AG08396 (cell line): ENCODE measurements around the gene BMP4.
"Not testable (repeated sequence)": the region's sequence is repeated elsewhere in the genome, so short reads cannot be mapped to it uniquely, and the experiment has no call there.

Experiments used
- DNase-seq: peaks from one replicate; pipeline ENCODE4 v3.0.0; 2012; ENCODE audit warnings: low spot score, mixed read lengths

The BMP4 gene

GRCh38 chr14:53956427-53957201, at the start of gene BMP4:
Gene BMP4 (minus strand): TSS chr14:53956825. CDS start chr14:53952222, 4,603 bp downstream.
- DNase-seq, result peak; percentile 68

GRCh38 chr14:54003064-54003463, 46.4 kb upstream of the BMP4 start:
- DNase-seq, result no peak

GRCh38 chr14:54002653-54003052, 46.0 kb upstream of the BMP4 start:
- peak; percentile 22 for DNase-seq

GRCh38 chr14:54001189-54001878, 44.7 kb upstream of the BMP4 start:
- DNase-seq, result no peak

GRCh38 chr14:54000341-54000811, 43.8 kb upstream of the BMP4 start:
- DNase-seq, result peak; percentile 12

- DNase-seq, result peak; percentile 60
Observed at GRCh38 chr14:53999061-53999488, 42.5 kb upstream of the BMP4 start.

GRCh38 chr14:53996041-53996440, 39.4 kb upstream of the BMP4 start:
- DNase-seq, result no peak

GRCh38 chr14:53993920-53994607, 37.4 kb upstream of the BMP4 start:
- DNase-seq, result no peak

- no peak for DNase-seq
Observed at GRCh38 chr14:53990978-53991377, 34.4 kb upstream of the BMP4 start.

- not testable (repeated sequence) for DNase-seq
Observed at GRCh38 chr14:53986718-53987117, 30.1 kb upstream of the BMP4 start.

GRCh38 chr14:53984958-53985357, 28.3 kb upstream of the BMP4 start:
- DNase-seq, result not testable (repeated sequence)

- DNase-seq, result no peak
Observed at GRCh38 chr14:53983112-53983511, 26.5 kb upstream of the BMP4 start.

GRCh38 chr14:53982546-53982945, 25.9 kb upstream of the BMP4 start:
- no peak for DNase-seq

- DNase-seq, result peak; percentile 60
Observed at GRCh38 chr14:53979747-53980642, 23.4 kb upstream of the BMP4 start.

GRCh38 chr14:53979113-53979681, 22.6 kb upstream of the BMP4 start:
- no peak for DNase-seq

- DNase-seq, result no peak
Observed at GRCh38 chr14:53978194-53978593, 21.6 kb upstream of the BMP4 start.

- DNase-seq, result no peak
Observed at GRCh38 chr14:53975444-53975843, 18.8 kb upstream of the BMP4 start.

- DNase-seq, result no peak
Observed at GRCh38 chr14:53971521-53971920, 14.9 kb upstream of the BMP4 start.

- DNase-seq, result no peak
Observed at GRCh38 chr14:53969326-53969725, 12.7 kb upstream of the BMP4 start.

- DNase-seq, result no peak
Observed at GRCh38 chr14:53968726-53969125, 12.1 kb upstream of the BMP4 start.

GRCh38 chr14:53967606-53968005, 11.0 kb upstream of the BMP4 start:
- DNase-seq, result no peak
